Activated CD4-positive, alpha-beta T cell treated with anti-CD3 and anti-CD28 coated beads, Interleukin-2, amount 50 U/mL, for 48 hours (primary cell): ENCODE measurements around the gene PGF.

Experiments
- DNase-seq, 2 experiments: peaks; one replicate each; pipeline ENCODE4 v3.0.0-alpha.2; 2020

PGF gene

GRCh38 chr14:74915826-74916225, 39.6 kb downstream of the PGF start:
- DNase-seq = no peak

- DNase-seq = no peak
Observed at GRCh38 chr14:74915426-74915825, 40.0 kb downstream of the PGF start.

- peak in 1 of 2 experiments; percentile 15 for DNase-seq
Observed at GRCh38 chr14:74913986-74914573, 41.3 kb downstream of the PGF start.

GRCh38 chr14:74913393-74913910, 41.9 kb downstream of the PGF start:
- DNase-seq = no peak

GRCh38 chr14:74912801-74913200, 42.6 kb downstream of the PGF start:
- DNase-seq = no peak

GRCh38 chr14:74912111-74912510, 43.3 kb downstream of the PGF start:
- no peak for DNase-seq

- no peak for DNase-seq
Observed at GRCh38 chr14:74911704-74912103, 43.7 kb downstream of the PGF start.

- DNase-seq = no peak
Observed at GRCh38 chr14:74911221-74911620, 44.2 kb downstream of the PGF start.

GRCh38 chr14:74910556-74910955, 44.8 kb downstream of the PGF start:
- DNase-seq = no peak

GRCh38 chr14:74909911-74910310, 45.5 kb downstream of the PGF start:
- DNase-seq = no peak

GRCh38 chr14:74909501-74909900, 45.9 kb downstream of the PGF start:
- DNase-seq = no peak

GRCh38 chr14:74908861-74909341, 46.5 kb downstream of the PGF start:
- no peak for DNase-seq

- no peak for DNase-seq
Observed at GRCh38 chr14:74907744-74908143, 47.7 kb downstream of the PGF start.

- DNase-seq = peak in 1 of 2 experiments; percentile 9
Observed at GRCh38 chr14:74906925-74907521, 48.4 kb downstream of the PGF start.

- DNase-seq = peak; percentile 86 to 88
Observed at GRCh38 chr14:74905595-74906142, 49.7 kb downstream of the PGF start.

- no peak for DNase-seq
Observed at GRCh38 chr14:74904635-74905503, 50.5 kb downstream of the PGF start.

GRCh38 chr14:74902941-74903705, 52.3 kb downstream of the PGF start:
- DNase-seq = no peak

- no peak for DNase-seq
Observed at GRCh38 chr14:74898694-74899093, 56.7 kb downstream of the PGF start.

- DNase-seq = no peak
Observed at GRCh38 chr14:74898083-74898482, 57.3 kb downstream of the PGF start.

GRCh38 chr14:74897642-74898041, 57.8 kb downstream of the PGF start:
- no peak for DNase-seq

- no peak for DNase-seq
Observed at GRCh38 chr14:74896400-74896799, 59.0 kb downstream of the PGF start.

- no peak for DNase-seq
Observed at GRCh38 chr14:74893614-74894091, 61.7 kb downstream of the PGF start.
